ENCODE data around the gene VPS51. TPM values are rescaled to one million over a fixed set of nuclear protein-coding genes. Genes with fewer than 3 reads are reported as not detected.

VPS51 gene
- total and polyA plus RNA-seq, 10 of the 15 experiments (the other 5 are each of a cell fraction or from before 2014, with no cell fraction given): 1.5 to 279 (median 53.2) TPM

GRCh38 chr11:65078151-65078550 lies 17.9 kb upstream of the VPS51 start (continued):
- TF ChIP-seq RAD21 (IDR thresholded peaks at IDR 0.05; ENCODE audit: insufficient read depth, low read depth, low read length): peak; percentile 70
- no peak for TF ChIP-seq MYC (IDR thresholded peaks at IDR 0.05; ENCODE audit: insufficient read depth, insufficient read length, insufficient replicate concordance, low read length, severe bottlenecking)
- no peak for TF ChIP-seq CHD2 (IDR thresholded peaks at IDR 0.05; ENCODE audit: borderline replicate concordance, low read depth, low read length)
- no peak for TF ChIP-seq MEF2A (IDR thresholded peaks at IDR 0.05; ENCODE audit: insufficient read depth, low read depth, low read length)

DNA sequence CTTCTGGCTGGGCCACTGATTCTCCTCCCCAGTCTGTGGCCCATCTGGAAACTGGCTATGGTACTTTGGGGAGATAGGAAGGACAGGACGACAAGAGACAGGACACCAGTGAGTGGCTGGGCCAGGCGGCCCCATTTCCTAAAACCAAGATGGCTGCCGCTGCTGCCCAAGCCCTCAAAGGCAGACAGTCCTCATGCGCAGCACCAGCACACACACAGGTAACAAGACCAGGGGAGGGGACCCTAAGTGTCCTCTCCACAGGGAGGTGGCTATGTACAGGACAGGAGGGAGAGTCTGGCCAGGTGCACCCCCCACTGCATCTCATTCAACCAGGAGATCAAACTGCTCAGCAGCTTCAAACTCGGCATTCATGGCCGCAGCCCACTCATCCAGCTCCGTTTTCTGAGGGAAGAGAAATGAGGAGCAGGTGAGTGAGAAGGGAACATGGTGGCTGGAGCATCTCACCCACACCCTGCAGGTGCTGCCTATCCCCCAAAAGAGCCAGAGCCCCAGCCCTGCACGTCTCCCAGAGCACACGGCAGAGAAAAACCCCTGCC lies 17.1 kb upstream of the VPS51 start:
- DNase-seq (ENCODE audit: low read depth, low spot score) (no peak), ATAC-seq (peak; percentile 27), FAIRE-seq (no peak)
- in situ Hi-C loops (cut with MboI): no loop called here
- H4K20me1 ChIP-seq (ENCODE audit: control insufficient read depth, insufficient read depth): no peaks in the 10 kb centered on the region
- peak overlapping the region; percentile 67 for H3K4me2 ChIP-seq (ENCODE audit: control insufficient read depth, insufficient read depth)
- BruUV-seq (replicated peaks): no TSS peak
- WGBS (ENCODE audit: insufficient coverage, insufficient replicate concordance, low lambda C conversion rate, missing lambda C conversion rate): 80% methylated on average over 9 of the region's 9 CpGs
- ChIA-PET RAD21 (ENCODE audit: unreplicated experiment) (interaction anchor here (0.7 to 3.0 kb wide), 9 partner anchors 10 to 66 kb away, joined by 3 to 8 read pairs (median 3); partner anchors contain the start of genes ARL2, SAC3D1 and TM7SF2), CTCF (interaction anchor here (0.6 to 1.9 kb wide), 16 partner anchors 10 to 231 kb away, joined by 3 to 9 read pairs (median 4); partner anchors contain the start of genes ARL2 and SAC3D1), SMC1A (ENCODE audit: uncharacterized antibody, unreplicated experiment) (interaction anchor here (0.9 to 2.3 kb wide), 4 partner anchors 10 to 64 kb away, joined by 3 to 9 read pairs (median 3); partner anchors contain the start of gene ARL2), POLR2A (interaction anchor here (0.6 to 2.2 kb wide), 9 partner anchors 10 to 168 kb away, joined by 3 to 8 read pairs (median 4); partner anchors contain the start of gene SAC3D1)
- H3K36me3 ChIP-seq (ENCODE audit: control insufficient read depth in 2 of 2, insufficient read depth in 2 of 2, low read length in 1 of 2): peaks cover 5 to 13% of the 10 kb centered on the region in 2 experiments; a peak in 3 of 4 replicates
- no peaks in the 10 kb centered on the region for H3K27me3 ChIP-seq (replicated peaks in 1 of 2; ENCODE audit: control insufficient read depth in 2 of 2, insufficient read depth in 2 of 2, low read length in 1 of 2)
- peak overlapping the region; percentile 65 for H2AFZ ChIP-seq (ENCODE audit: control insufficient read depth, low read depth, low read length)
- peak overlapping the region; percentile 27 for H3K9ac ChIP-seq (ENCODE audit: control insufficient read depth, insufficient read depth, low read length)
- intact Hi-C loops (cut with micrococcal nuclease; ENCODE audit: unreplicated experiment): loop anchor here (1.0 to 5.0 kb wide), 3 partner anchors 37 to 65 kb away; partner anchors contain the start of genes ARL2, SAC3D1 and SNX15
- peaks cover 31% of the 10 kb centered on the region for H3K4me1 ChIP-seq (ENCODE audit: control insufficient read depth, insufficient read depth, low read length)
- H3K9me3 ChIP-seq (replicated peaks; ENCODE audit: control insufficient read depth, insufficient read depth, low read length): no peaks in the 10 kb centered on the region
- H3K79me2 ChIP-seq (ENCODE audit: control insufficient read depth, insufficient read depth, low read length): peaks cover 56% of the 10 kb centered on the region
- H3K27ac ChIP-seq (ENCODE audit: control insufficient read depth, insufficient read depth): peak overlapping the region; percentile 66
- H3K4me3 ChIP-seq: peak overlapping the region; percentile 59
- TF ChIP-seq MTA3 (IDR thresholded peaks at IDR 0.05; ENCODE audit: borderline replicate concordance, low read length): no peak
- TF ChIP-seq HDAC6 (IDR thresholded peaks at IDR 0.05; ENCODE audit: unreplicated experiment): no peak
- 0 out of 2 replicates have a peak, but pooled peaks have one; percentile 3 for TF ChIP-seq MAX (IDR thresholded peaks at IDR 0.05; ENCODE audit: low read depth, low read length)
- TF ChIP-seq, protein P1, sequence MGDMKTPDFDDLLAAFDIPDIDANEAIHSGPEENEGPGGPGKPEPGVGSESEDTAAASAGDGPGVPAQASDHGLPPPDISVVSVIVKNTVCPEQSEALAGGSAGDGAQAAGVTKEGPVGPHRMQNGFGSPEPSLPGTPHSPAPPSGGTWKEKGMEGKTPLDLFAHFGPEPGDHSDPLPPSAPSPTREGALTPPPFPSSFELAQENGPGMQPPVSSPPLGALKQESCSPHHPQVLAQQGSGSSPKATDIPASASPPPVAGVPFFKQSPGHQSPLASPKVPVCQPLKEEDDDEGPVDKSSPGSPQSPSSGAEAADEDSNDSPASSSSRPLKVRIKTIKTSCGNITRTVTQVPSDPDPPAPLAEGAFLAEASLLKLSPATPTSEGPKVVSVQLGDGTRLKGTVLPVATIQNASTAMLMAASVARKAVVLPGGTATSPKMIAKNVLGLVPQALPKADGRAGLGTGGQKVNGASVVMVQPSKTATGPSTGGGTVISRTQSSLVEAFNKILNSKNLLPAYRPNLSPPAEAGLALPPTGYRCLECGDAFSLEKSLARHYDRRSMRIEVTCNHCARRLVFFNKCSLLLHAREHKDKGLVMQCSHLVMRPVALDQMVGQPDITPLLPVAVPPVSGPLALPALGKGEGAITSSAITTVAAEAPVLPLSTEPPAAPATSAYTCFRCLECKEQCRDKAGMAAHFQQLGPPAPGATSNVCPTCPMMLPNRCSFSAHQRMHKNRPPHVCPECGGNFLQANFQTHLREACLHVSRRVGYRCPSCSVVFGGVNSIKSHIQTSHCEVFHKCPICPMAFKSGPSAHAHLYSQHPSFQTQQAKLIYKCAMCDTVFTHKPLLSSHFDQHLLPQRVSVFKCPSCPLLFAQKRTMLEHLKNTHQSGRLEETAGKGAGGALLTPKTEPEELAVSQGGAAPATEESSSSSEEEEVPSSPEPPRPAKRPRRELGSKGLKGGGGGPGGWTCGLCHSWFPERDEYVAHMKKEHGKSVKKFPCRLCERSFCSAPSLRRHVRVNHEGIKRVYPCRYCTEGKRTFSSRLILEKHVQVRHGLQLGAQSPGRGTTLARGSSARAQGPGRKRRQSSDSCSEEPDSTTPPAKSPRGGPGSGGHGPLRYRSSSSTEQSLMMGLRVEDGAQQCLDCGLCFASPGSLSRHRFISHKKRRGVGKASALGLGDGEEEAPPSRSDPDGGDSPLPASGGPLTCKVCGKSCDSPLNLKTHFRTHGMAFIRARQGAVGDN (IDR thresholded peaks at IDR 0.05): peak; percentile 7; the same call in 1 of the 2 replicates
- peak; percentile 90 for TF ChIP-seq MLLT1 (IDR thresholded peaks at IDR 0.05)
- TF ChIP-seq CHD2 (IDR thresholded peaks at IDR 0.05; ENCODE audit: borderline replicate concordance, low read depth, low read length): 0 out of 2 replicates have a peak, but pooled peaks have one; percentile 15
- TF ChIP-seq, protein P2, sequence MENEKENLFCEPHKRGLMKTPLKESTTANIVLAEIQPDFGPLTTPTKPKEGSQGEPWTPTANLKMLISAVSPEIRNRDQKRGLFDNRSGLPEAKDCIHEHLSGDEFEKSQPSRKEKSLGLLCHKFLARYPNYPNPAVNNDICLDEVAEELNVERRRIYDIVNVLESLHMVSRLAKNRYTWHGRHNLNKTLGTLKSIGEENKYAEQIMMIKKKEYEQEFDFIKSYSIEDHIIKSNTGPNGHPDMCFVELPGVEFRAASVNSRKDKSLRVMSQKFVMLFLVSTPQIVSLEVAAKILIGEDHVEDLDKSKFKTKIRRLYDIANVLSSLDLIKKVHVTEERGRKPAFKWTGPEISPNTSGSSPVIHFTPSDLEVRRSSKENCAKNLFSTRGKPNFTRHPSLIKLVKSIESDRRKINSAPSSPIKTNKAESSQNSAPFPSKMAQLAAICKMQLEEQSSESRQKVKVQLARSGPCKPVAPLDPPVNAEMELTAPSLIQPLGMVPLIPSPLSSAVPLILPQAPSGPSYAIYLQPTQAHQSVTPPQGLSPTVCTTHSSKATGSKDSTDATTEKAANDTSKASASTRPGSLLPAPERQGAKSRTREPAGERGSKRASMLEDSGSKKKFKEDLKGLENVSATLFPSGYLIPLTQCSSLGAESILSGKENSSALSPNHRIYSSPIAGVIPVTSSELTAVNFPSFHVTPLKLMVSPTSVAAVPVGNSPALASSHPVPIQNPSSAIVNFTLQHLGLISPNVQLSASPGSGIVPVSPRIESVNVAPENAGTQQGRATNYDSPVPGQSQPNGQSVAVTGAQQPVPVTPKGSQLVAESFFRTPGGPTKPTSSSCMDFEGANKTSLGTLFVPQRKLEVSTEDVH (IDR thresholded peaks at IDR 0.05; ENCODE audit: low read depth, partially characterized antibody): no peak
- TF ChIP-seq HCFC1 (IDR thresholded peaks at IDR 0.05; ENCODE audit: low read length): no peak
- TF ChIP-seq ZSCAN29 (IDR thresholded peaks at IDR 0.05): no peak

Data from GM12878 (cell line).